Transverse colon (tissue), 4 donors: Measurements from ENCODE around the gene TICRR. TPM values are rescaled to one million over a fixed set of nuclear protein-coding genes. Genes with fewer than 3 reads are reported as not detected.

Experiments
- DNase-seq: peaks from one replicate; pipeline ENCODE4 v3.0.0-alpha.2; 2019
- H3K27ac ChIP-seq, 4 donors: fragments of 200-600 bp; sonication (generic); 2 replicates each; pipeline ENCODE4 v1.5.1; 2016 to 2018; ENCODE audit warnings: inconsistent platforms in 4 of 4
- H3K27me3 ChIP-seq: fragments of 200-600 bp; sonication (generic); 2 replicates; pipeline ENCODE4 v1.5.1; 2017; ENCODE audit warnings: inconsistent platforms
- H3K36me3 ChIP-seq, 4 donors: fragments of 200-600 bp; sonication (generic); 2 replicates each; pipeline ENCODE4 v1.5.1; 2017 to 2019; ENCODE audit warnings: inconsistent platforms in 4 of 4
- H3K4me1 ChIP-seq, 4 donors: fragments of 200-600 bp; sonication (generic); 2 replicates each; pipeline ENCODE4 v1.5.1; 2017 to 2020; ENCODE audit warnings: inconsistent platforms in 4 of 4
- H3K4me3 ChIP-seq, 4 donors: fragments of 200-600 bp; sonication (generic); 1 replicate in 1 of 4; 2 replicates in 3 of 4; pipeline versions ENCODE4 v1.5.1 to v1.6.1; 2017 to 2019; ENCODE audit warnings: inconsistent platforms in 4 of 4
- H3K9me3 ChIP-seq, 2 donors: fragments of 200-600 bp; sonication (generic); 2 replicates each; pipeline ENCODE4 v1.5.1; 2017 to 2019; ENCODE audit warnings: inconsistent platforms in 2 of 2
- EP300 ChIP-seq: sonication (generic); formaldehyde crosslinking; IDR thresholded peaks from one replicate; pipeline ENCODE4 v1.6.1; 2017; ENCODE audit warnings: antibody characterized with exemption, low read depth
- POLR2A ChIP-seq: fragments of 450-650 bp; IDR thresholded peaks from one replicate; pipeline ENCODE4 v1.6.1; 2016; ENCODE audit warnings: antibody characterized with exemption, mild to moderate bottlenecking, moderate library complexity
- POLR2AphosphoS5 ChIP-seq, 3 donors: sonication (generic); formaldehyde crosslinking; IDR thresholded peaks; one replicate each; pipeline ENCODE4 v1.6.1; 2016; ENCODE audit warnings: antibody characterized with exemption in 3 of 3
- WGBS, 2 donors: methylation state at CpG; one replicate each; pipeline ENCODE4 v1.1.5; 2018; ENCODE audit warnings: low coverage in 1 of 2; 5-methylcytosine and 5-hydroxymethylcytosine counted together
- in situ Hi-C, 4 donors: fragments of 200-750 bp; cut with MboI; loops; one replicate each; pipeline versions ENCODE4 v1.15.0 to v1.15.1; 2017; ENCODE audit warnings: low sequenced_read_pairs in 3 of 4, low pct_ligation_motif_present in 1 of 4, low pct_unique_long_range_greater_than_20kb in 1 of 4
- intact Hi-C: fragments of 100-400 bp; cut with DNase I; formaldehyde crosslinking; loops from one replicate; pipeline ENCODE4 v1.15.1; 2023; ENCODE audit warnings: low total_unique reads
- total RNA-seq, 4 donors: library from RNA; depleted of rRNA; stranded (reverse); fragments of >200 nt; gene quantifications; one replicate each; pipeline ENCODE4 v1.1.0, GENCODE V29; 2016
- TF ChIP-seq, protein P1 (sequence below), 5 experiments: fragments of 200-600 bp in 3 of 5; fragments of 450-650 bp in 2 of 5; sonication (generic) in 3 of 5; IDR thresholded peaks; 1 replicate in 2 of 5; 2 replicates in 3 of 5; pipeline ENCODE4 v1.5.1; 2016 to 2017; ENCODE audit warnings: antibody characterized with exemption in 5 of 5, inconsistent platforms in 3 of 5, mild to moderate bottlenecking in 2 of 5, moderate library complexity in 1 of 5

Gene TICRR
- total RNA-seq, 4 donors from 2014 or later: 0.27 to 1.4 (median 0.95) TPM; not detected in 1

DNA sequence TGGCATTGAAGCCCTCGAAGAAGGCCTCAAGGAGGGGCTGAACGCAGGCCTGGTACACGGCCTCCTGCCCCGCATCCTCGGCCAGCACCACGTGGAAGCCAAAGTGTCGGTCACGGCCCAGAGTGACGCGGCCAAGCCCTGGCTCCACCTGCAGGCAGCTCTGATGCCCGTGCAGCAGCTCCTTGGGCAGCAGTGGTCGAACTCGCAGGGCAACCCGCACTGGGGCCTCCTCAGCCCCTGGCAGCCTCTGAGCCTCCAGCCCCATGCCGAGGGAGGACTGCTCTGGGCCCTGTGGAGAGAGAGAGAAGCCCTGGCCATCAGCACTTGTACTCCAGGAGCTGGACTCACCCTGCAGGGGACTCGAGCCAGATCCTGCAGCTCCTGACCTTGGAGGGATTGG, 77.4 kb downstream of the TICRR start:
- Histone ChIP-seq H3K9me3 (no peaks in the 10 kb centered on the region), H3K4me1 (peaks cover 0 to 16% (median 9%) of the 10 kb centered on the region in 4 donors), H3K4me3 (no peak overlapping the region), H3K27ac (no peak overlapping the region), H3K36me3 (no peaks in the 10 kb centered on the region), H3K27me3 (peaks cover 20% of the 10 kb centered on the region)
- intact Hi-C loops: no loop called here
- in situ Hi-C loops: no loop called here
- WGBS, 2 donors: 85% methylated on average over 6 of the region's 16 CpGs; no CpG with 5 or more reads in 1 of the 2 donors
- TF ChIP-seq POLR2A (no peak), EP300 (no peak), POLR2AphosphoS5 (IDR thresholded peaks at IDR 0.05) (no peak)
- TF ChIP-seq, protein P1, sequence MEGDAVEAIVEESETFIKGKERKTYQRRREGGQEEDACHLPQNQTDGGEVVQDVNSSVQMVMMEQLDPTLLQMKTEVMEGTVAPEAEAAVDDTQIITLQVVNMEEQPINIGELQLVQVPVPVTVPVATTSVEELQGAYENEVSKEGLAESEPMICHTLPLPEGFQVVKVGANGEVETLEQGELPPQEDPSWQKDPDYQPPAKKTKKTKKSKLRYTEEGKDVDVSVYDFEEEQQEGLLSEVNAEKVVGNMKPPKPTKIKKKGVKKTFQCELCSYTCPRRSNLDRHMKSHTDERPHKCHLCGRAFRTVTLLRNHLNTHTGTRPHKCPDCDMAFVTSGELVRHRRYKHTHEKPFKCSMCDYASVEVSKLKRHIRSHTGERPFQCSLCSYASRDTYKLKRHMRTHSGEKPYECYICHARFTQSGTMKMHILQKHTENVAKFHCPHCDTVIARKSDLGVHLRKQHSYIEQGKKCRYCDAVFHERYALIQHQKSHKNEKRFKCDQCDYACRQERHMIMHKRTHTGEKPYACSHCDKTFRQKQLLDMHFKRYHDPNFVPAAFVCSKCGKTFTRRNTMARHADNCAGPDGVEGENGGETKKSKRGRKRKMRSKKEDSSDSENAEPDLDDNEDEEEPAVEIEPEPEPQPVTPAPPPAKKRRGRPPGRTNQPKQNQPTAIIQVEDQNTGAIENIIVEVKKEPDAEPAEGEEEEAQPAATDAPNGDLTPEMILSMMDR (IDR thresholded peaks at IDR 0.05): no peak
- DNase-seq: no peak

DNA sequence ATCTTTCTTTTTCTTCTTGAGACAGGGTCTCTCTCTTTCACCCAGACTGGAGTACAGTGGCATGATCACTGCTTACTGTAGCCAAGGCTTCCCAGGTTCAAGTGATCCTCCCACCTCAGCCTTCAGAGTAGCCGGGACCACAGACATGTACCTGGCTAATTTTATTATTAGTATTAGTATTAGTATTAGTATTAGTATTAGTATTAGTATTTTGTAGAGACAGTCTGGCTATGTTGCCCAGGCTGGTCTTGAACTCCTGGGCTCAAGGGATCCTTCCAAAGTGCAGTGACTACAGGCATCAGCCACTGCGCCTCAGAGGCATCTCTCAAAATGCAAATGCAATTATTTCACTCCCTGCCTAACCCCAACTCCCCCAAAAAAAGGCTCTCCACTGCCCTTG, 78.3 kb downstream of the TICRR start:
- peaks cover 20% of the 10 kb centered on the region for H3K27me3 ChIP-seq
- no peak for DNase-seq
- no peak for TF ChIP-seq POLR2AphosphoS5 (IDR thresholded peaks at IDR 0.05)
- TF ChIP-seq EP300: no peak
- TF ChIP-seq, protein P1 (IDR thresholded peaks at IDR 0.05): no peak
- no peak for TF ChIP-seq POLR2A
- intact Hi-C loops (no loop called here), in situ Hi-C loops (no loop called here)
- H3K4me1 ChIP-seq: peaks cover 0 to 16% (median 9%) of the 10 kb centered on the region in 4 donors
- no peaks in the 10 kb centered on the region for H3K9me3 ChIP-seq
- no peak overlapping the region for H3K27ac ChIP-seq
- WGBS, 2 donors: 92 to 93% methylated on average over 2 of the region's 2 CpGs
- H3K4me3 ChIP-seq: no peak overlapping the region
- no peaks in the 10 kb centered on the region for H3K36me3 ChIP-seq

DNA sequence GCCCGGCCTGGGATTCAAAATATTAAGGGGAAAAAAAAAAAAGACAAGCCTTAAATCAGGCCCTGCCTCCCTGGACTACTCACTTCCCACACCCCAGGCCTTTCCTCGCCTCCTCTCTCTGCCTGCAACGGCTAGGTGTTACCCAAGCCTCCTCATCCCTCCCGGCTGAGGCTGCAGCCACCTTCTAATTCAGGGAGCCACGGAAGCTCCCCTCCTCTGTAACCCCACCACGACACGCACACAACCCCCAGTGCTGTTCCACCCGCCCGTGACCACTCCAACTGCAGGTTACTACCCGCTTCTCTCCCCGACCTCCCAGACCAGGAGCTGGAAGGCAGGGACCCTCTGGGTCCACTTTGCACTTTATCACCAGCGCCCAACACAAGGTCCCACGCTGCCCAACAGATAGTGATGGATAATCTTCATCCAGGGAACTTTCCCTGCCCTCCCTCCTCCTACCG, 79.1 kb downstream of the TICRR start:
- WGBS, 2 donors: 58 to 78% methylated on average over 6 to 14 of the region's 14 CpGs
- TF ChIP-seq EP300: no peak
- no peak for TF ChIP-seq POLR2A
- TF ChIP-seq, protein P1 (IDR thresholded peaks at IDR 0.05): no peak
- no peak for TF ChIP-seq POLR2AphosphoS5 (IDR thresholded peaks at IDR 0.05)
- Histone ChIP-seq H3K27ac (no peak overlapping the region), H3K27me3 (peaks cover 20% of the 10 kb centered on the region), H3K9me3 (no peaks in the 10 kb centered on the region), H3K4me1 (peaks cover 0 to 16% (median 9%) of the 10 kb centered on the region in 4 donors), H3K4me3 (peak overlapping the region in 3 of 4 donors; percentile 39 to 63 (median 61)), H3K36me3 (no peaks in the 10 kb centered on the region)
- intact Hi-C loops: no loop called here
- in situ Hi-C loops: no loop called here
- no peak for DNase-seq

DNA sequence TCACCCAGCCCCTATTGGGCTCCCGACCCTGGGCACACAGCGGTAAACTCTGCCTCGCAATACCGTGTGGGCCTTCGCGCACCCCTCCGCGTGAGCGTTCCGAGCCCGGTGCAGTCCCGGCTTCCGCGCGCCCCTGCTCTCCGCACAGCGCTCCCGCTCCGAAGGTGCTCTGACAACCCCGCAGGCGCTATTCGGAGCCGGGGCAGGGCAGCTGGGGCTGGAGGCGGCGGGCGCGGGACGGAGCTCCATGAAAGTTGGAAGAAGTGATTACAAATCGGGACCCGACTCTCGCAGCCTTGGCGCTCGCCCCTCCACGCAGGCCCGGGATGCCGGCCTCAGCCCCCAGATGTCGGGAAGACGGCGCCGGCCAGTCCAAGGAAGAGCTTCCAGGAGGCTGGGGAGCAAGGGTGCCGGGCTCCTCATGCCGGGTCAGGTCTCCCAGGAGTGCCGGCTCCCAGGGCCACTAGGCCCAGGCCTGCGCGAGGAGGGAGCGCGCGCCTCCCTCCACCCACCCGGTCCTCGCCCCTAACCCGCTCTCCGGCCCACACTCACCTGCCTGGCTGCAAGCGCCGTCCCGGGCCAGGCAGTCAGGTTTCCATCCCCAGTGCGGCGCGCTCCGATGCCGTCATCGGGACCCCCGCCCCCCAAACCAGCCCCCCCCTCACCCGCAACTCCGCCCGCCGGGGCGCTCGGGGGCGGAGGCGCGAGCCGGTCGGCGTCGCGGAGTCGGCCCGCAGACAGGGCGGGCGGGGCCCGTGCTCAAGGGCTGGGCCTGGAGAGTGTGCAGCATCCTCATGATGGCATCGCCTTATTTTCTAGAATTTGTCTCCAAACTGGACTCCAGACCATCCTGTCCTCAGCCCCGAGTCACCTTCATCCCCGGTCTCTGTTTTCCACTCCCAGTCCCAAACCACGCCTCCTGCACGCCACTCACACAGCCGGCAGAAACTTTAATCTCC, 79.9 kb downstream of the TICRR start, which contains the start of gene KIF7:
Gene KIF7, minus strand, starts transcription at position 621 of the 959 bp plus-strand sequence. CDS start 2,537 bp downstream, outside the sequence.
- Histone ChIP-seq H3K27me3 (peaks cover 20% of the 10 kb centered on the region), H3K4me1 (peaks cover 0 to 16% (median 9%) of the 10 kb centered on the region in 4 donors), H3K27ac (peak within 1 kb of the TSS; percentile 39 to 55 (median 50)), H3K9me3 (no peaks in the 10 kb centered on the region), H3K4me3 (peak within 1 kb of the TSS; percentile 39 to 63 (median 56)), H3K36me3 (no peaks in the 10 kb centered on the region)
- DNase-seq: no peak
- TF ChIP-seq, protein P1 (IDR thresholded peaks at IDR 0.05): no peak
- no peak for TF ChIP-seq POLR2A
- no peak for TF ChIP-seq POLR2AphosphoS5 (IDR thresholded peaks at IDR 0.05)
- TF ChIP-seq EP300: no peak
- WGBS, 2 donors: 3 to 27% methylated on average over 5 to 82 of the region's 87 CpGs
- in situ Hi-C loops (no loop called here), intact Hi-C loops (no loop called here)
